K562 (cell line): Measurements from ENCODE around the gene COPG2. TPM values are rescaled to one million over a fixed set of nuclear protein-coding genes. Genes with fewer than 3 reads are reported as not detected.

Experiments
- ATAC-seq: fragments of 200-7000 bp; cut with Tn5 transposase; 3 replicates; pipeline ENCODE4 v1.9.1; 2020; ENCODE audit warnings: moderate library complexity
- BruUV-seq: library from RNA; stranded (reverse); fragments of 400-500 nt; replicated peaks from 2 replicates; lab custom pipeline; 2021; lab: Mats Ljungman, UMichigan
- CTCF ChIA-PET: fragments of 300-600 bp; formaldehyde crosslinking; extraction: SDS; loops from one replicate; lab custom pipeline; 2021; ENCODE audit warnings: low intra/inter-chr PET ratio; lab: Yijun Ruan, JAX
- POLR2A ChIA-PET: fragments of 300-600, 350-650 bp; sonication (Branson Sonifier 250); formaldehyde crosslinking; extraction: SDS; loops from one replicate; lab custom pipeline; 2021; ENCODE audit warnings: antibody characterized with exemption, inconsistent platforms; lab: Yijun Ruan, JAX
- DNase-seq, 4 experiments: peaks; one replicate each; pipeline versions ENCODE4 v3.0.0 to v3.0.0-alpha.2; 2011 to 2018; ENCODE audit warnings: low spot score in 3 of 4, mixed read lengths in 3 of 4; ENCODE audit errors: extremely low read depth in 1 of 4
- FAIRE-seq: peaks from 2 replicates; lab custom pipeline; 2011; peaks lifted over from hg19 to GRCh38; lab: Jason Lieb, UNC
- H2AFZ ChIP-seq: 2 replicates; pipeline ENCODE4 v1.6.0; 2011; ENCODE audit warnings: low read depth, low read length, control low read depth, inconsistent platforms
- H3K27ac ChIP-seq: fragments of 200-600 bp; 3 replicates; pipeline ENCODE4 v1.8.0; 2011; ENCODE audit warnings: low read depth, mild to moderate bottlenecking, control low read depth, inconsistent platforms, low read length, moderate library complexity, mixed read lengths; ENCODE audit errors: extremely low read depth
- H3K27me3 ChIP-seq, 2 experiments: fragments of 300-600 bp in 1 of 2; 2 replicates in 1 of 2; 3 replicates in 1 of 2; pipeline versions ENCODE4 v1.6.0 to v1.8.0; 2011; ENCODE audit warnings: inconsistent platforms in 2 of 2, low read length in 2 of 2, mild to moderate bottlenecking in 1 of 2, mixed read lengths in 1 of 2, moderate library complexity in 1 of 2; ENCODE audit not compliant: control insufficient read depth in 2 of 2, insufficient read depth in 2 of 2
- H3K36me3 ChIP-seq: fragments of 300-600 bp; 3 replicates; pipeline ENCODE4 v1.8.0; 2011; ENCODE audit warnings: mild to moderate bottlenecking, low read length, inconsistent platforms; ENCODE audit not compliant: control insufficient read depth, insufficient read depth
- H3K4me1 ChIP-seq, 2 experiments: fragments of 200-600 bp in 1 of 2; replicated peaks in 1 of 2; 2 replicates in 1 of 2; 3 replicates in 1 of 2; pipeline versions ENCODE4 v1.5.1 to v1.8.0; 2011; ENCODE audit warnings: inconsistent platforms in 2 of 2, low read length in 2 of 2, mild to moderate bottlenecking in 1 of 2, mixed read lengths in 1 of 2, moderate library complexity in 1 of 2; ENCODE audit not compliant: control insufficient read depth in 2 of 2, insufficient read depth in 2 of 2
- H3K4me2 ChIP-seq: 2 replicates; pipeline ENCODE4 v1.6.1; 2011; ENCODE audit warnings: low read length, control low read depth, inconsistent platforms, mixed read lengths; ENCODE audit not compliant: insufficient read depth
- H3K4me3 ChIP-seq: fragments of 200-600 bp; sonication (generic), shearing (Covaris generic); 2 replicates; pipeline ENCODE4 v1.5.1; 2016; ENCODE audit warnings: control low read depth, inconsistent platforms
- H3K79me2 ChIP-seq: fragments of 200-600 bp; 3 replicates; pipeline ENCODE4 v1.8.0; 2011; ENCODE audit warnings: low read length, inconsistent platforms; ENCODE audit not compliant: control insufficient read depth, insufficient read depth
- H3K9ac ChIP-seq, 2 experiments: 2 replicates each; pipeline versions ENCODE4 v1.6.0 to v1.6.1; 2011; ENCODE audit warnings: low read depth in 2 of 2, low read length in 2 of 2, control low read depth in 1 of 2, inconsistent platforms in 1 of 2, mild to moderate bottlenecking in 1 of 2, mixed read lengths in 1 of 2; ENCODE audit not compliant: insufficient read depth in 1 of 2
- H3K9me1 ChIP-seq: one replicate; pipeline ENCODE4 v1.6.0; 2011; ENCODE audit warnings: inconsistent platforms, mild to moderate bottlenecking, low read length, moderate library complexity; ENCODE audit not compliant: control insufficient read depth, insufficient read depth
- H3K9me3 ChIP-seq: replicated peaks from 2 replicates; pipeline ENCODE4 v1.5.1; 2011; ENCODE audit warnings: low read depth, low read length, inconsistent platforms; ENCODE audit not compliant: control insufficient read depth, insufficient read depth
- H4K20me1 ChIP-seq: replicated peaks from 2 replicates; pipeline ENCODE4 v1.6.1; 2011; ENCODE audit warnings: low read length, inconsistent platforms, mixed read lengths; ENCODE audit not compliant: control insufficient read depth, insufficient read depth
- ARID2 ChIP-seq: fragments of 450-650 bp; IDR thresholded peaks from 2 replicates; pipeline ENCODE4 v1.6.1; 2017; ENCODE audit warnings: antibody characterized with exemption, mild to moderate bottlenecking
- CHAMP1 ChIP-seq: fragments of 450-650 bp; IDR thresholded peaks from 2 replicates; pipeline ENCODE4 v1.6.1; 2016; ENCODE audit warnings: mild to moderate bottlenecking
- EP400 ChIP-seq: fragments of 450-650 bp; IDR thresholded peaks from 2 replicates; pipeline ENCODE4 v1.6.1; 2017; ENCODE audit warnings: antibody characterized with exemption, mild to moderate bottlenecking, moderate library complexity
- MAZ ChIP-seq, 2 experiments: fragments of 450-650 bp in 1 of 2; sonication (generic) in 1 of 2; formaldehyde crosslinking; IDR thresholded peaks in 1 of 2; conservative IDR thresholded peaks in 1 of 2; 2 replicates each; pipeline versions ENCODE4 v1.4.0 to v1.5.0; 2020; ENCODE audit warnings: mild to moderate bottlenecking in 1 of 2, missing genetic modification reagents in 1 of 2
- MTA2 ChIP-seq: fragments of 450-650 bp; IDR thresholded peaks from 2 replicates; pipeline ENCODE4 v1.6.1; 2016; ENCODE audit warnings: low read depth
- NFIC ChIP-seq: fragments of 450-650 bp; IDR thresholded peaks from 2 replicates; pipeline ENCODE4 v1.6.1; 2017; ENCODE audit warnings: mild to moderate bottlenecking, inconsistent platforms
- NFIX ChIP-seq: fragments of 250-450 bp; sonication (Bioruptor Pico); IDR thresholded peaks from 2 replicates; pipeline ENCODE4 v1.4.0; 2020; ENCODE audit warnings: low read depth, mild to moderate bottlenecking, moderate library complexity
- NRF1 ChIP-seq, 2 experiments: fragments of 450-650 bp; IDR thresholded peaks in 1 of 2; conservative IDR thresholded peaks in 1 of 2; 2 replicates each; pipeline ENCODE4 v1.6.1; 2014; ENCODE audit warnings: mild to moderate bottlenecking in 2 of 2
- PKNOX1 ChIP-seq: fragments of 450-650 bp; IDR thresholded peaks from 2 replicates; pipeline ENCODE4 v1.6.1; 2016
- SIN3A ChIP-seq, 2 experiments: fragments of 150-350 bp in 1 of 2; IDR thresholded peaks; 2 replicates each; pipeline ENCODE4 v1.6.1; 2011 to 2016; ENCODE audit warnings: borderline replicate concordance in 2 of 2, low read depth in 2 of 2, low read length in 2 of 2, mild to moderate bottlenecking in 2 of 2, moderate library complexity in 2 of 2; ENCODE audit not compliant: control insufficient read depth in 1 of 2
- ZNF766 ChIP-seq: fragments of 200-800 bp; sonication (Bioruptor generic); conservative IDR thresholded peaks from 2 replicates; pipeline ENCODE4 v1.6.1; 2016; ENCODE audit warnings: missing genetic modification characterization, missing compliant biosample characterization
- WGBS: fragments of 100-300 bp; shearing (Covaris generic); methylation state at CpG from one replicate; pipeline ENCODE4 v1.1.6; 2016; ENCODE audit warnings: low coverage, mixed read lengths; ENCODE audit not compliant: insufficient coverage; ENCODE audit errors: missing lambda C conversion rate; 5-methylcytosine and 5-hydroxymethylcytosine counted together
- in situ Hi-C: fragments of 300-500 bp; cut with MboI; formaldehyde crosslinking; loops from 4 replicates; pipeline ENCODE4 v1.15.0; 2018; ENCODE audit warnings: inconsistent platforms, mixed read lengths
- intact Hi-C: fragments of 100-400 bp; cut with micrococcal nuclease; formaldehyde crosslinking; loops from 2 replicates; pipeline ENCODE4 v1.14.2; 2022
- polyA plus RNA-seq, 8 experiments: library from polyadenylated mRNA; depleted of rRNA in 4 of 8; stranded (reverse) in 5 of 8; unstranded in 3 of 8; fragments of >200 nt; fragmentation: Nextera tagmentation in 2 of 8; fragmentation: Illumina TruSeq in 1 of 8; extraction: Ambion mirVana in 2 of 8; extraction: Trizol in 1 of 8; gene quantifications; 2 replicates each; pipeline versions ENCODE4 v1.2.1 to v1.2.3, GENCODE V29; 2011 to 2014; ENCODE audit warnings: inconsistent platforms in 1 of 8, missing spikeins in 1 of 8
- total RNA-seq, 7 experiments: library from RNA; depleted of rRNA in 6 of 7; stranded (reverse); fragments of >200 nt in 6 of 7; fragmentation: Illumina TruSeq in 2 of 7; extraction: Trizol in 2 of 7; gene quantifications; 2 replicates each; pipeline versions ENCODE4 v1.2.1 to v1.2.3, GENCODE V29; 2011 to 2021; ENCODE audit warnings: low replicate concordance in 1 of 7
- TF ChIP-seq, protein P1 (sequence below): fragments of 250-450 bp; sonication (Bioruptor Pico); IDR thresholded peaks from 2 replicates; pipeline ENCODE4 v1.5.0; 2020; ENCODE audit warnings: mild to moderate bottlenecking, borderline replicate concordance
- TF ChIP-seq, protein P2 (sequence below): IDR thresholded peaks from 2 replicates; pipeline ENCODE4 v1.6.1; 2014; ENCODE audit warnings: antibody characterized with exemption

The COPG2 gene
- total and polyA plus RNA-seq, 9 of the 15 experiments (the other 6 are each of a cell fraction or from before 2014, with no cell fraction given), result 6.6 to 104 (median 32.5) TPM

- TF ChIP-seq, protein P1, sequence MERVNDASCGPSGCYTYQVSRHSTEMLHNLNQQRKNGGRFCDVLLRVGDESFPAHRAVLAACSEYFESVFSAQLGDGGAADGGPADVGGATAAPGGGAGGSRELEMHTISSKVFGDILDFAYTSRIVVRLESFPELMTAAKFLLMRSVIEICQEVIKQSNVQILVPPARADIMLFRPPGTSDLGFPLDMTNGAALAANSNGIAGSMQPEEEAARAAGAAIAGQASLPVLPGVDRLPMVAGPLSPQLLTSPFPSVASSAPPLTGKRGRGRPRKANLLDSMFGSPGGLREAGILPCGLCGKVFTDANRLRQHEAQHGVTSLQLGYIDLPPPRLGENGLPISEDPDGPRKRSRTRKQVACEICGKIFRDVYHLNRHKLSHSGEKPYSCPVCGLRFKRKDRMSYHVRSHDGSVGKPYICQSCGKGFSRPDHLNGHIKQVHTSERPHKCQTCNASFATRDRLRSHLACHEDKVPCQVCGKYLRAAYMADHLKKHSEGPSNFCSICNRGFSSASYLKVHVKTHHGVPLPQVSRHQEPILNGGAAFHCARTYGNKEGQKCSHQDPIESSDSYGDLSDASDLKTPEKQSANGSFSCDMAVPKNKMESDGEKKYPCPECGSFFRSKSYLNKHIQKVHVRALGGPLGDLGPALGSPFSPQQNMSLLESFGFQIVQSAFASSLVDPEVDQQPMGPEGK (CRISPR knock-in tag), result no peak
- TF ChIP-seq ARID2, result no peak
- TF ChIP-seq PKNOX1, result peak; percentile 63
- TF ChIP-seq EP400, result no peak
- peak; percentile 95 for TF ChIP-seq NFIC
- TF ChIP-seq NFIX (CRISPR knock-in tag), result peak; percentile 76
Measured at GRCh38 chr7:130500463-130500862, 168.1 kb downstream of the COPG2 start (continued).

GRCh38 chr7:130494431-130494858 is 174.1 kb downstream of the COPG2 start:
- Histone ChIP-seq H3K9ac (no peak overlapping the region), H3K9me1 (no peaks in the 10 kb centered on the region), H3K27me3 (peaks cover 0 to 12% of the 10 kb centered on the region in 2 experiments; a peak in 2 of 5 replicates), H3K27ac (no peak overlapping the region), H3K4me3 (no peak overlapping the region), H4K20me1 (no peaks in the 10 kb centered on the region), H3K36me3 (no peaks in the 10 kb centered on the region), H3K79me2 (no peaks in the 10 kb centered on the region), H3K9me3 (peaks cover 8% of the 10 kb centered on the region), H3K4me2 (no peak overlapping the region), H2AFZ (no peak overlapping the region), H3K4me1 (peaks cover 8 to 11% of the 10 kb centered on the region in 2 experiments; a peak in 4 of 5 replicates)
- ATAC-seq, result peak; percentile 88
- WGBS, result 3% methylated on average over 2 of the region's 2 CpGs
- peak; percentile 82 for FAIRE-seq
- POLR2A ChIA-PET, result interaction anchor here (0.6 to 1.5 kb wide), 7 partner anchors 10 to 122 kb away, joined by 3 to 8 read pairs (median 4); no protein-coding TSS in a partner anchor
- CTCF ChIA-PET, result no interaction called here
- DNase-seq, result peak in 3 of 4 experiments; percentile 33 to 68 (median 59)
- intact Hi-C loops, result loop anchor here (1.0 kb wide), 1 partner anchor 30 kb away; no protein-coding TSS in a partner anchor
- in situ Hi-C loops, result no loop called here
- no TSS peak for BruUV-seq
- TF ChIP-seq NRF1 (conservative IDR thresholded peaks at IDR 0.05 in 1 of 2, IDR thresholded peaks at IDR 0.05 in 1 of 2) (peak in 1 of 2 experiments; percentile 42; a peak in 1 of 4 replicates), MAZ (CRISPR knock-in tag; conservative IDR thresholded peaks at IDR 0.05 in 1 of 2, IDR thresholded peaks at IDR 0.05 in 1 of 2) (peak; percentile 48 to 67; a peak in 3 of 4 replicates), SIN3A (IDR thresholded peaks at IDR 0.05; ENCODE audit: borderline replicate concordance in 2 of 2, control insufficient read depth in 1 of 2, low read depth in 2 of 2, low read length in 2 of 2) (no peak), MTA2 (peak; percentile 92), ZNF766 (CRISPR knock-in tag) (no peak), ARID2 (no peak), CHAMP1 (peak; percentile 66; the same call in 1 of the 2 replicates)
- TF ChIP-seq, protein P2, sequence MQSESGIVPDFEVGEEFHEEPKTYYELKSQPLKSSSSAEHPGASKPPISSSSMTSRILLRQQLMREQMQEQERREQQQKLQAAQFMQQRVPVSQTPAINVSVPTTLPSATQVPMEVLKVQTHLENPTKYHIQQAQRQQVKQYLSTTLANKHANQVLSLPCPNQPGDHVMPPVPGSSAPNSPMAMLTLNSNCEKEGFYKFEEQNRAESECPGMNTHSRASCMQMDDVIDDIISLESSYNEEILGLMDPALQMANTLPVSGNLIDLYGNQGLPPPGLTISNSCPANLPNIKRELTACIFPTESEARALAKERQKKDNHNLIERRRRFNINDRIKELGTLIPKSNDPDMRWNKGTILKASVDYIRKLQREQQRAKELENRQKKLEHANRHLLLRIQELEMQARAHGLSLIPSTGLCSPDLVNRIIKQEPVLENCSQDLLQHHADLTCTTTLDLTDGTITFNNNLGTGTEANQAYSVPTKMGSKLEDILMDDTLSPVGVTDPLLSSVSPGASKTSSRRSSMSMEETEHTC, result peak; percentile 57; the same call in 1 of the 2 replicates
